Endothelial cell of umbilical vein (primary cell): ENCODE data around the gene NRXN3. TPM values are rescaled to one million over a fixed set of nuclear protein-coding genes. Genes with fewer than 3 reads are reported as not detected.

ENCODE experiments used
- BruUV-seq: library from RNA; stranded (reverse); fragments of 400-500 nt; replicated peaks from 2 replicates; lab custom pipeline; 2021; lab: Mats Ljungman, UMichigan
- CTCF ChIA-PET: fragments of 300-600, 350-600 bp; sonication (Branson Sonifier 250); formaldehyde crosslinking; loops from one replicate; lab custom pipeline; 2021; ENCODE audit warnings: antibody characterized with exemption, inconsistent platforms; lab: Charles Lee
- POLR2A ChIA-PET: fragments of 300-600, 350-600 bp; sonication (Branson Sonifier 250); formaldehyde crosslinking; loops from one replicate; lab custom pipeline; 2021; ENCODE audit warnings: antibody characterized with exemption, inconsistent platforms; lab: Charles Lee
- DNase-seq: peaks from one replicate; pipeline ENCODE4 v3.0.0-alpha.2; 2011; ENCODE audit warnings: low read depth, low spot score
- FAIRE-seq: peaks from 2 replicates; lab custom pipeline; 2011; peaks lifted over from hg19 to GRCh38; lab: Jason Lieb, UNC
- H2AFZ ChIP-seq: 2 replicates; pipeline ENCODE4 v1.6.0; 2012; ENCODE audit warnings: low read depth, low read length, control low read depth, inconsistent platforms
- H3K27ac ChIP-seq: 2 replicates; pipeline ENCODE4 v1.5.1; 2011; ENCODE audit warnings: low read depth, mild to moderate bottlenecking, control low read depth, low read length, moderate library complexity; ENCODE audit not compliant: insufficient read depth
- H3K27me3 ChIP-seq, 2 experiments: 2 replicates each; pipeline versions ENCODE4 v1.6.0 to v1.6.1; 2011; ENCODE audit warnings: low read length in 2 of 2, mixed read lengths in 1 of 2; ENCODE audit not compliant: control insufficient read depth in 2 of 2, insufficient read depth in 2 of 2
- H3K36me3 ChIP-seq, 2 experiments: 2 replicates in 1 of 2; 3 replicates in 1 of 2; pipeline ENCODE4 v1.5.1; 2011; ENCODE audit warnings: low read length in 2 of 2, mild to moderate bottlenecking in 1 of 2, moderate library complexity in 1 of 2; ENCODE audit not compliant: control insufficient read depth in 2 of 2, insufficient read depth in 2 of 2; ENCODE audit errors: extremely low read depth in 1 of 2
- H3K4me1 ChIP-seq: 3 replicates; pipeline ENCODE4 v1.5.1; 2011; ENCODE audit warnings: mild to moderate bottlenecking, low read length; ENCODE audit not compliant: control insufficient read depth, insufficient read depth; ENCODE audit errors: extremely low read depth
- H3K4me2 ChIP-seq: 2 replicates; pipeline ENCODE4 v1.6.1; 2011; ENCODE audit warnings: low read length, control low read depth, mixed read lengths; ENCODE audit not compliant: insufficient read depth
- H3K4me3 ChIP-seq, 3 experiments: fragments of 200-600 bp in 1 of 3; sonication (generic), shearing (Covaris generic) in 1 of 3; replicated peaks in 1 of 3; 2 replicates each; pipeline ENCODE4 v1.5.1; 2011 to 2016; ENCODE audit warnings: control low read depth in 3 of 3, low read length in 3 of 3, mild to moderate bottlenecking in 2 of 3, inconsistent platforms in 1 of 3, low read depth in 1 of 3, moderate library complexity in 1 of 3; ENCODE audit not compliant: insufficient read depth in 1 of 3
- H3K79me2 ChIP-seq: 2 replicates; pipeline ENCODE4 v1.6.0; 2012; ENCODE audit warnings: low read length, inconsistent platforms; ENCODE audit not compliant: control insufficient read depth, insufficient read depth
- H3K9ac ChIP-seq: replicated peaks from 2 replicates; pipeline ENCODE3; 2011; ENCODE audit warnings: low read length, control low read depth; ENCODE audit not compliant: insufficient read depth; ENCODE audit errors: extremely low read depth
- H3K9me1 ChIP-seq: replicated peaks from 3 replicates; pipeline ENCODE4 v1.6.0; 2011; ENCODE audit warnings: mild to moderate bottlenecking, low read length; ENCODE audit not compliant: control insufficient read depth, insufficient read depth; ENCODE audit errors: extremely low read depth
- H3K9me3 ChIP-seq: replicated peaks from 2 replicates; pipeline ENCODE4 v1.5.1; 2012; ENCODE audit warnings: low read length, inconsistent platforms; ENCODE audit not compliant: control insufficient read depth, insufficient read depth
- H4K20me1 ChIP-seq: replicated peaks from 2 replicates; pipeline ENCODE3; 2011; ENCODE audit warnings: mild to moderate bottlenecking, low read length; ENCODE audit not compliant: control insufficient read depth, insufficient read depth; ENCODE audit errors: extremely low read depth
- CTCF ChIP-seq, 2 donors: IDR thresholded peaks; 1 replicate in 1 of 2; 2 replicates in 1 of 2; pipeline ENCODE4 v1.5.1; 2011; ENCODE audit warnings: low read length in 2 of 2, mild to moderate bottlenecking in 2 of 2, moderate library complexity in 2 of 2, control low read depth in 1 of 2, inconsistent platforms in 1 of 2, low read depth in 1 of 2; ENCODE audit not compliant: insufficient read depth in 1 of 2; ENCODE audit errors: extremely low read depth in 1 of 2
- EZH2 ChIP-seq: IDR thresholded peaks from 2 replicates; pipeline ENCODE4 v1.6.1; 2012; ENCODE audit warnings: borderline replicate concordance, low read depth, mild to moderate bottlenecking, moderate library complexity, low read length, inconsistent platforms; ENCODE audit not compliant: severe bottlenecking
- FOS ChIP-seq: IDR thresholded peaks from 2 replicates; pipeline ENCODE4 v1.6.1; 2011; ENCODE audit warnings: mild to moderate bottlenecking, low read length, moderate library complexity, borderline replicate concordance; ENCODE audit not compliant: insufficient read depth
- GATA2 ChIP-seq: IDR thresholded peaks from 2 replicates; pipeline ENCODE4 v1.7.0; 2011; ENCODE audit warnings: low read depth, mild to moderate bottlenecking, moderate library complexity, mixed read lengths, low read length; ENCODE audit not compliant: insufficient read length, insufficient read depth
- JUN ChIP-seq: IDR thresholded peaks from 2 replicates; pipeline ENCODE4 v1.6.1; 2011; ENCODE audit warnings: borderline replicate concordance, low read depth; ENCODE audit not compliant: insufficient read length, insufficient read depth
- MAX ChIP-seq: IDR thresholded peaks from 2 replicates; pipeline ENCODE4 v1.6.1; 2011; ENCODE audit not compliant: insufficient read depth, insufficient read length
- MYC ChIP-seq: IDR thresholded peaks from one replicate; pipeline ENCODE4 v1.6.1; 2011; ENCODE audit warnings: mild to moderate bottlenecking, low read depth, low read length
- POLR2A ChIP-seq: IDR thresholded peaks from 2 replicates; pipeline ENCODE4 v1.6.1; 2012; ENCODE audit warnings: low read depth, mild to moderate bottlenecking, control low read depth, low read length
- POLR2AphosphoS5 ChIP-seq: IDR thresholded peaks from 2 replicates; pipeline ENCODE4 v1.6.1; 2012; ENCODE audit warnings: low read depth, mild to moderate bottlenecking, control low read depth, low read length, moderate library complexity; ENCODE audit not compliant: insufficient read depth
- dilution Hi-C: fragments of 300-500 bp; cut with MboI; formaldehyde crosslinking; loops from one replicate; pipeline ENCODE4 v1.15.0; 2019; ENCODE audit warnings: low sequenced_read_pairs; ENCODE audit not compliant: extremely low pct_ligation_motif_present
- intact Hi-C: fragments of 100-400 bp; cut with micrococcal nuclease; formaldehyde crosslinking; loops from one replicate; pipeline ENCODE4 v1.10.0; 2022
- polyA plus RNA-seq, 4 experiments: library from polyadenylated mRNA; depleted of rRNA in 3 of 4; stranded (reverse) in 3 of 4; unstranded in 1 of 4; fragments of >200 nt; gene quantifications; 2 replicates each; pipeline versions ENCODE4 v1.2.1 to v1.2.3, GENCODE V29; 2011 to 2012; ENCODE audit warnings: missing spikeins in 1 of 4
- total RNA-seq: library from RNA; stranded (reverse); gene quantifications from 2 replicates; pipeline ENCODE4 v1.2.3, GENCODE V29; 2021

NRXN3 gene
- total and polyA plus RNA-seq, 2 donors (not counting 3 experiments of a cell fraction or from before 2014, with no cell fraction given): 0.72 to 4.2 TPM

GRCh38 chr14:79162833-79163232 is 992.7 kb downstream of the NRXN3 start:
- H3K4me2 ChIP-seq: no peak overlapping the region
- TF ChIP-seq JUN (no peak), GATA2 (no peak), FOS (no peak), MYC (no peak), POLR2A (no peak), POLR2AphosphoS5 (no peak), MAX (no peak), EZH2 (no peak), CTCF (IDR thresholded peaks at IDR 0.05; ENCODE audit: extremely low read depth in 1 of 2, insufficient read depth in 1 of 2, low read depth in 1 of 2, low read length in 2 of 2) (no peak)
- H3K4me3 ChIP-seq: no peak overlapping the region
- no peak overlapping the region for H3K27ac ChIP-seq
- no peak overlapping the region for H2AFZ ChIP-seq
- dilution Hi-C loops: no loop called here
- no peaks in the 10 kb centered on the region for H3K27me3 ChIP-seq
- no TSS peak for BruUV-seq
- peaks cover 12% of the 10 kb centered on the region for H3K4me1 ChIP-seq
- FAIRE-seq (no peak), DNase-seq (no peak)
- intact Hi-C loops: no loop called here
- H3K36me3 ChIP-seq: no peaks in the 10 kb centered on the region
- CTCF ChIA-PET: no interaction called here
- no peaks in the 10 kb centered on the region for H3K9me1 ChIP-seq
- H4K20me1 ChIP-seq: no peaks in the 10 kb centered on the region
- no peaks in the 10 kb centered on the region for H3K9me3 ChIP-seq
- no peaks in the 10 kb centered on the region for H3K79me2 ChIP-seq
- POLR2A ChIA-PET: no interaction called here
- H3K9ac ChIP-seq: no peak overlapping the region
